SH-SY5Y (cell line): ENCODE data around the gene ZCCHC14.

ENCODE experiments used
- GATA2 ChIP-seq: IDR thresholded peaks from 2 replicates; pipeline ENCODE4 v1.6.1; 2011; ENCODE audit warnings: mild to moderate bottlenecking, low read depth, low read length
- GATA3 ChIP-seq: IDR thresholded peaks from 2 replicates; pipeline ENCODE4 v1.6.1; 2011; ENCODE audit warnings: low read depth, mild to moderate bottlenecking, low read length, moderate library complexity

- TF ChIP-seq GATA3 = no peak
- TF ChIP-seq GATA2 = no peak
Measured at GRCh38 chr16:87516361-87516760, 23.5 kb upstream of the ZCCHC14 start.
